HepG2 (cell line): Measurements from ENCODE around the gene TJAP1. TPM values are rescaled to one million over a fixed set of nuclear protein-coding genes. Genes with fewer than 3 reads are reported as not detected.

Experiments used
- ESRRA ChIP-seq: sonication (generic); formaldehyde crosslinking; IDR thresholded peaks from 2 replicates; pipeline ENCODE4 v1.5.1; 2020; ENCODE audit warnings: mild to moderate bottlenecking, low read depth, missing genetic modification reagents
- HDAC2 ChIP-seq: sonication (generic); formaldehyde crosslinking; IDR thresholded peaks from 2 replicates; pipeline ENCODE4 v1.4.0; 2020; ENCODE audit warnings: missing genetic modification reagents
- HNF4A ChIP-seq: sonication (generic); formaldehyde crosslinking; IDR thresholded peaks from 2 replicates; pipeline ENCODE4 v1.4.0; 2020; ENCODE audit warnings: missing genetic modification reagents
- JUND ChIP-seq: sonication (generic); formaldehyde crosslinking; IDR thresholded peaks from 2 replicates; pipeline ENCODE4 v1.8.0; 2022; ENCODE audit warnings: mild to moderate bottlenecking, missing genetic modification reagents
- MXI1 ChIP-seq: IDR thresholded peaks from 3 replicates; pipeline ENCODE4 v1.6.1; 2012; ENCODE audit warnings: low read depth, low read length, inconsistent platforms, borderline replicate concordance
- MYPOP ChIP-seq: sonication (generic); formaldehyde crosslinking; IDR thresholded peaks from 2 replicates; pipeline ENCODE4 v1.8.1; 2023; ENCODE audit warnings: mild to moderate bottlenecking, moderate library complexity, missing genetic modification reagents
- MZF1 ChIP-seq: sonication (generic); formaldehyde crosslinking; IDR thresholded peaks from 2 replicates; pipeline ENCODE4 v1.8.1; 2023; ENCODE audit warnings: mild to moderate bottlenecking, missing genetic modification reagents, borderline replicate concordance
- PITX1 ChIP-seq: sonication (generic); formaldehyde crosslinking; IDR thresholded peaks from 2 replicates; pipeline ENCODE4 v1.5.1; 2020; ENCODE audit warnings: mild to moderate bottlenecking, missing genetic modification reagents
- TMF1 ChIP-seq: sonication (generic); formaldehyde crosslinking; IDR thresholded peaks from 2 replicates; pipeline ENCODE4 v1.8.1; 2022; ENCODE audit warnings: low read depth, missing genetic modification reagents
- TOPORS ChIP-seq: sonication (generic); formaldehyde crosslinking; IDR thresholded peaks from 2 replicates; pipeline ENCODE4 v1.8.0; 2023; ENCODE audit warnings: mild to moderate bottlenecking, missing genetic modification reagents
- ZFP1 ChIP-seq: IDR thresholded peaks from 2 replicates; pipeline ENCODE4 v1.6.1; 2016
- ZNF33A ChIP-seq: sonication (generic); formaldehyde crosslinking; IDR thresholded peaks from 2 replicates; pipeline ENCODE4 v1.5.1; 2020; ENCODE audit warnings: missing genetic modification reagents, mild to moderate bottlenecking, moderate library complexity, borderline replicate concordance
- ZNF615 ChIP-seq: sonication (generic); formaldehyde crosslinking; IDR thresholded peaks from 2 replicates; pipeline ENCODE4 v1.5.0; 2020; ENCODE audit warnings: mild to moderate bottlenecking, missing genetic modification reagents, borderline replicate concordance
- ZNF709 ChIP-seq: sonication (generic); formaldehyde crosslinking; IDR thresholded peaks from 2 replicates; pipeline ENCODE4 v1.5.0; 2020; ENCODE audit warnings: mild to moderate bottlenecking, missing genetic modification reagents
- polyA plus RNA-seq, 8 experiments: library from polyadenylated mRNA; depleted of rRNA in 3 of 8; stranded (reverse) in 7 of 8; unstranded in 1 of 8; fragments of >200 nt; fragmentation: Illumina TruSeq in 4 of 8; extraction: Trizol in 4 of 8; gene quantifications; 2 replicates each; pipeline versions ENCODE4 v1.2.1 to v1.2.3, GENCODE V29; 2011 to 2016; ENCODE audit warnings: low read depth in 4 of 8, missing spikeins in 1 of 8, mixed read lengths in 1 of 8; ENCODE audit not compliant: insufficient read depth in 1 of 8
- total RNA-seq, 5 experiments: library from RNA; depleted of rRNA; stranded (reverse); fragments of >200 nt; fragmentation: Illumina TruSeq; extraction: Trizol; gene quantifications; 2 replicates each; pipeline ENCODE4 v1.2.3, GENCODE V29; 2016; ENCODE audit warnings: low read depth in 1 of 5
- TF ChIP-seq, protein P1 (sequence below): IDR thresholded peaks from 2 replicates; pipeline ENCODE4 v1.6.1; 2016; ENCODE audit warnings: low read depth
- TF ChIP-seq, protein P2 (sequence below): conservative IDR thresholded peaks from 2 replicates; pipeline ENCODE4 v1.6.1; 2018; ENCODE audit warnings: missing genetic modification reagents
- TF ChIP-seq, protein P3 (sequence below): sonication (generic); formaldehyde crosslinking; IDR thresholded peaks from 2 replicates; pipeline ENCODE4 v1.4.0; 2020; ENCODE audit warnings: missing genetic modification reagents, borderline replicate concordance
- TF ChIP-seq, protein P4 (sequence below): sonication (generic); formaldehyde crosslinking; conservative IDR thresholded peaks from 2 replicates; pipeline ENCODE4 v1.4.0; 2020; ENCODE audit warnings: missing genetic modification reagents
- TF ChIP-seq, protein P5 (sequence below): fragments of 450-650 bp; IDR thresholded peaks from 2 replicates; pipeline ENCODE4 v1.6.1; 2016

TJAP1 gene
- total and polyA plus RNA-seq, 2 of the 13 experiments (the other 11 are each of a cell fraction or from before 2014, with no cell fraction given): 15.7 to 41.6 TPM

DNA sequence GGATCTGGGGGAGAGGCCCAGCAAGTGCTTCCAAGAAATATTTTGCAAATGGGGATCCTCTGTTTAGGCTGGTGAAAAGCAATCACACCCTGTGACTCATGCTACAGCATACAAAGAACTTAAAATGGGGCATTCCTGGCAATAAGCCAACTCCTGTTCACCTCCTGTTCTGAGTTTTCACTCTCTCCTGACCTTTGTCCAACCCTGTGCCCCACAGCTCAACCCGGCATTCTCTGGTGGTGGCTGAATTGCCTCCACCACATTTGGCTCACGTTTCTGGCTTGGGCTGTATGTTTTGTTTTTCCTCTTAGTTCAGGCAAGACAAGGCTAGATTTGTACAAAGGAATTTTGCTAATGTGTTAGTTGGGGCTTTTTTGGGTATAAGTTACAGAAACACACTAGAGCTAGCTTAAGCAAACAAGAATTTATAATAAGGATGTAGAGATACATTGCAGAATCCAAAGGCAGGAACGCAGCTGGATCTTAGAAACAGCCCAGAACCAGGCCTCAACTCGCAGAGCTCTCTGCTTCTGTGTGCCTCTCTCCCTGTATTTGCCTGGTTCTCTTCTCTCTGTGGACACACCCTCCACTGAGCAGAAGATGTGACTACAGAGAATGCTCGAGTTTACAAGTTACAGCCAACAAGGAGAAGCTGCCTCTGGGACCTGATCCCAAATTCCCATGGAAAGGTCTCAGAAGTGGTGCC, 40.6 kb upstream of the TJAP1 start (continued):
- TF ChIP-seq, protein P1, sequence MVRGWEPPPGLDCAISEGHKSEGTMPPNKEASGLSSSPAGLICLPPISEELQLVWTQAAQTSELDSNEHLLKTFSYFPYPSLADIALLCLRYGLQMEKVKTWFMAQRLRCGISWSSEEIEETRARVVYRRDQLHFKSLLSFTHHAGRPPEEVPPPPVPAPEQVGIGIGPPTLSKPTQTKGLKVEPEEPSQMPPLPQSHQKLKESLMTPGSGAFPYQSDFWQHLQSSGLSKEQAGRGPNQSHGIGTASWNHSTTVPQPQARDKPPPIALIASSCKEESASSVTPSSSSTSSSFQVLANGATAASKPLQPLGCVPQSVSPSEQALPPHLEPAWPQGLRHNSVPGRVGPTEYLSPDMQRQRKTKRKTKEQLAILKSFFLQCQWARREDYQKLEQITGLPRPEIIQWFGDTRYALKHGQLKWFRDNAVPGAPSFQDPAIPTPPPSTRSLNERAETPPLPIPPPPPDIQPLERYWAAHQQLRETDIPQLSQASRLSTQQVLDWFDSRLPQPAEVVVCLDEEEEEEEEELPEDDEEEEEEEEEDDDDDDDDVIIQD (CRISPR knock-in tag): peak; percentile 82
- TF ChIP-seq JUND (CRISPR knock-in tag): peak; percentile 95
- TF ChIP-seq ZNF709 (CRISPR knock-in tag): peak; percentile 64; the same call in 1 of the 2 replicates
- TF ChIP-seq, protein P2, sequence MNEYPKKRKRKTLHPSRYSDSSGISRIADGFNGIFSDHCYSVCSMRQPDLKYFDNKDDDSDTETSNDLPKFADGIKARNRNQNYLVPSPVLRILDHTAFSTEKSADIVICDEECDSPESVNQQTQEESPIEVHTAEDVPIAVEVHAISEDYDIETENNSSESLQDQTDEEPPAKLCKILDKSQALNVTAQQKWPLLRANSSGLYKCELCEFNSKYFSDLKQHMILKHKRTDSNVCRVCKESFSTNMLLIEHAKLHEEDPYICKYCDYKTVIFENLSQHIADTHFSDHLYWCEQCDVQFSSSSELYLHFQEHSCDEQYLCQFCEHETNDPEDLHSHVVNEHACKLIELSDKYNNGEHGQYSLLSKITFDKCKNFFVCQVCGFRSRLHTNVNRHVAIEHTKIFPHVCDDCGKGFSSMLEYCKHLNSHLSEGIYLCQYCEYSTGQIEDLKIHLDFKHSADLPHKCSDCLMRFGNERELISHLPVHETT (CRISPR knock-in tag): no peak
- no peak for TF ChIP-seq ZNF615 (CRISPR knock-in tag)
- peak; percentile 66; the same call in 1 of the 3 replicates for TF ChIP-seq MXI1
- TF ChIP-seq TMF1 (CRISPR knock-in tag): peak; percentile 36; the same call in 1 of the 2 replicates
- 0 out of 2 replicates have a peak, but pooled peaks have one; percentile 67 for TF ChIP-seq HDAC2
- peak; percentile 68; the same call in 1 of the 2 replicates for TF ChIP-seq ESRRA (CRISPR knock-in tag)
- TF ChIP-seq ZNF33A (CRISPR knock-in tag): no peak
- peak; percentile 77; the same call in 1 of the 2 replicates for TF ChIP-seq MYPOP (CRISPR knock-in tag)
- peak; percentile 71 for TF ChIP-seq TOPORS (CRISPR knock-in tag)
- TF ChIP-seq MZF1 (CRISPR knock-in tag): 0 out of 2 replicates have a peak, but pooled peaks have one; percentile 29
- TF ChIP-seq, protein P3, sequence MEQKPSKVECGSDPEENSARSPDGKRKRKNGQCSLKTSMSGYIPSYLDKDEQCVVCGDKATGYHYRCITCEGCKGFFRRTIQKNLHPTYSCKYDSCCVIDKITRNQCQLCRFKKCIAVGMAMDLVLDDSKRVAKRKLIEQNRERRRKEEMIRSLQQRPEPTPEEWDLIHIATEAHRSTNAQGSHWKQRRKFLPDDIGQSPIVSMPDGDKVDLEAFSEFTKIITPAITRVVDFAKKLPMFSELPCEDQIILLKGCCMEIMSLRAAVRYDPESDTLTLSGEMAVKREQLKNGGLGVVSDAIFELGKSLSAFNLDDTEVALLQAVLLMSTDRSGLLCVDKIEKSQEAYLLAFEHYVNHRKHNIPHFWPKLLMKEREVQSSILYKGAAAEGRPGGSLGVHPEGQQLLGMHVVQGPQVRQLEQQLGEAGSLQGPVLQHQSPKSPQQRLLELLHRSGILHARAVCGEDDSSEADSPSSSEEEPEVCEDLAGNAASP: no peak; the same call in 1 of the 2 replicates
- TF ChIP-seq ZFP1 (CRISPR knock-in tag): 0 out of 2 replicates have a peak, but pooled peaks have one; percentile 60
- peak; percentile 91 for TF ChIP-seq HNF4A (CRISPR knock-in tag)
- peak; percentile 66 for TF ChIP-seq PITX1
- TF ChIP-seq, protein P4, sequence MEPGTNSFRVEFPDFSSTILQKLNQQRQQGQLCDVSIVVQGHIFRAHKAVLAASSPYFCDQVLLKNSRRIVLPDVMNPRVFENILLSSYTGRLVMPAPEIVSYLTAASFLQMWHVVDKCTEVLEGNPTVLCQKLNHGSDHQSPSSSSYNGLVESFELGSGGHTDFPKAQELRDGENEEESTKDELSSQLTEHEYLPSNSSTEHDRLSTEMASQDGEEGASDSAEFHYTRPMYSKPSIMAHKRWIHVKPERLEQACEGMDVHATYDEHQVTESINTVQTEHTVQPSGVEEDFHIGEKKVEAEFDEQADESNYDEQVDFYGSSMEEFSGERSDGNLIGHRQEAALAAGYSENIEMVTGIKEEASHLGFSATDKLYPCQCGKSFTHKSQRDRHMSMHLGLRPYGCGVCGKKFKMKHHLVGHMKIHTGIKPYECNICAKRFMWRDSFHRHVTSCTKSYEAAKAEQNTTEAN (CRISPR knock-in tag): 0 out of 2 replicates have a peak, but pooled peaks have one; percentile 51
- TF ChIP-seq, protein P5, sequence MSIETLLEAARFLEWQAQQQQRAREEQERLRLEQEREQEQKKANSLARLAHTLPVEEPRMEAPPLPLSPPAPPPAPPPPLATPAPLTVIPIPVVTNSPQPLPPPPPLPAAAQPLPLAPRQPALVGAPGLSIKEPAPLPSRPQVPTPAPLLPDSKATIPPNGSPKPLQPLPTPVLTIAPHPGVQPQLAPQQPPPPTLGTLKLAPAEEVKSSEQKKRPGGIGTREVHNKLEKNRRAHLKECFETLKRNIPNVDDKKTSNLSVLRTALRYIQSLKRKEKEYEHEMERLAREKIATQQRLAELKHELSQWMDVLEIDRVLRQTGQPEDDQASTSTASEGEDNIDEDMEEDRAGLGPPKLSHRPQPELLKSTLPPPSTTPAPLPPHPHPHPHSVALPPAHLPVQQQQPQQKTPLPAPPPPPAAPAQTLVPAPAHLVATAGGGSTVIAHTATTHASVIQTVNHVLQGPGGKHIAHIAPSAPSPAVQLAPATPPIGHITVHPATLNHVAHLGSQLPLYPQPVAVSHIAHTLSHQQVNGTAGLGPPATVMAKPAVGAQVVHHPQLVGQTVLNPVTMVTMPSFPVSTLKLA: 0 out of 2 replicates have a peak, but pooled peaks have one; percentile 18
